ENCODE results near the gene KLB.

DNA sequence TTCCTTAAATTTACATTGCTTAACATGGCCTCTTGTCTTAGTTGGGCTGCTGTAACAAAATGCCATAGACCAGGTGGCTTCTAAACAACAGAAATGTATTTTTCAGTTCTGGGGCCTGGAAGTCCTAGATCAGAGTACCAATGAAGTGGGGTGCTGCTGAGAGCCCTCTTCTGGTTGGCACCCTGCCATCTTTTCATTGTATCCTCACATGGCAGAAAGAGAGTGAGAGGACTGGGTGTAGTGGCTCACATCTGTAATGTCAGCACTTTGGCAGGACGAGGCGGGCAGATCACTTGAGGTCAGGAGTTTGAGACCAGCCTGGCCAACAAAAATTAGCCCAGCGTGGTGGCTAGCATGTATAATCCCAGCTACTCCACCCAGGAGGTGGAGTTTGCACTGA is 12.0 kb upstream of the KLB start:
- TF ChIP-seq, protein P1, sequence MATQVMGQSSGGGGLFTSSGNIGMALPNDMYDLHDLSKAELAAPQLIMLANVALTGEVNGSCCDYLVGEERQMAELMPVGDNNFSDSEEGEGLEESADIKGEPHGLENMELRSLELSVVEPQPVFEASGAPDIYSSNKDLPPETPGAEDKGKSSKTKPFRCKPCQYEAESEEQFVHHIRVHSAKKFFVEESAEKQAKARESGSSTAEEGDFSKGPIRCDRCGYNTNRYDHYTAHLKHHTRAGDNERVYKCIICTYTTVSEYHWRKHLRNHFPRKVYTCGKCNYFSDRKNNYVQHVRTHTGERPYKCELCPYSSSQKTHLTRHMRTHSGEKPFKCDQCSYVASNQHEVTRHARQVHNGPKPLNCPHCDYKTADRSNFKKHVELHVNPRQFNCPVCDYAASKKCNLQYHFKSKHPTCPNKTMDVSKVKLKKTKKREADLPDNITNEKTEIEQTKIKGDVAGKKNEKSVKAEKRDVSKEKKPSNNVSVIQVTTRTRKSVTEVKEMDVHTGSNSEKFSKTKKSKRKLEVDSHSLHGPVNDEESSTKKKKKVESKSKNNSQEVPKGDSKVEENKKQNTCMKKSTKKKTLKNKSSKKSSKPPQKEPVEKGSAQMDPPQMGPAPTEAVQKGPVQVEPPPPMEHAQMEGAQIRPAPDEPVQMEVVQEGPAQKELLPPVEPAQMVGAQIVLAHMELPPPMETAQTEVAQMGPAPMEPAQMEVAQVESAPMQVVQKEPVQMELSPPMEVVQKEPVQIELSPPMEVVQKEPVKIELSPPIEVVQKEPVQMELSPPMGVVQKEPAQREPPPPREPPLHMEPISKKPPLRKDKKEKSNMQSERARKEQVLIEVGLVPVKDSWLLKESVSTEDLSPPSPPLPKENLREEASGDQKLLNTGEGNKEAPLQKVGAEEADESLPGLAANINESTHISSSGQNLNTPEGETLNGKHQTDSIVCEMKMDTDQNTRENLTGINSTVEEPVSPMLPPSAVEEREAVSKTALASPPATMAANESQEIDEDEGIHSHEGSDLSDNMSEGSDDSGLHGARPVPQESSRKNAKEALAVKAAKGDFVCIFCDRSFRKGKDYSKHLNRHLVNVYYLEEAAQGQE (IDR thresholded peaks at IDR 0.05; ENCODE audit: insufficient replicate concordance, low read depth): no peak
- TF ChIP-seq, protein P2, sequence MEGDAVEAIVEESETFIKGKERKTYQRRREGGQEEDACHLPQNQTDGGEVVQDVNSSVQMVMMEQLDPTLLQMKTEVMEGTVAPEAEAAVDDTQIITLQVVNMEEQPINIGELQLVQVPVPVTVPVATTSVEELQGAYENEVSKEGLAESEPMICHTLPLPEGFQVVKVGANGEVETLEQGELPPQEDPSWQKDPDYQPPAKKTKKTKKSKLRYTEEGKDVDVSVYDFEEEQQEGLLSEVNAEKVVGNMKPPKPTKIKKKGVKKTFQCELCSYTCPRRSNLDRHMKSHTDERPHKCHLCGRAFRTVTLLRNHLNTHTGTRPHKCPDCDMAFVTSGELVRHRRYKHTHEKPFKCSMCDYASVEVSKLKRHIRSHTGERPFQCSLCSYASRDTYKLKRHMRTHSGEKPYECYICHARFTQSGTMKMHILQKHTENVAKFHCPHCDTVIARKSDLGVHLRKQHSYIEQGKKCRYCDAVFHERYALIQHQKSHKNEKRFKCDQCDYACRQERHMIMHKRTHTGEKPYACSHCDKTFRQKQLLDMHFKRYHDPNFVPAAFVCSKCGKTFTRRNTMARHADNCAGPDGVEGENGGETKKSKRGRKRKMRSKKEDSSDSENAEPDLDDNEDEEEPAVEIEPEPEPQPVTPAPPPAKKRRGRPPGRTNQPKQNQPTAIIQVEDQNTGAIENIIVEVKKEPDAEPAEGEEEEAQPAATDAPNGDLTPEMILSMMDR (IDR thresholded peaks at IDR 0.05; ENCODE audit: insufficient read depth, low read length): no peak
